K562 (cell line): Measurements from ENCODE around the gene FADS1. TPM values are rescaled to one million over a fixed set of nuclear protein-coding genes. Genes with fewer than 3 reads are reported as not detected.

ENCODE experiments used
- ATAC-seq: fragments of 200-7000 bp; cut with Tn5 transposase; 3 replicates; pipeline ENCODE4 v1.9.1; 2020; ENCODE audit warnings: moderate library complexity
- Bru-seq: library from RNA; stranded (reverse); fragments of 400-500 nt; gene quantifications from one replicate; lab custom pipeline; 2021; lab: Mats Ljungman, UMichigan
- BruChase-seq, 2 experiments: library from RNA; stranded (reverse); fragments of 400-500 nt; gene quantifications; one replicate each; lab custom pipeline; 2021; lab: Mats Ljungman, UMichigan
- BruUV-seq: library from RNA; stranded (reverse); fragments of 400-500 nt; replicated peaks from 2 replicates; lab custom pipeline; 2021; lab: Mats Ljungman, UMichigan
- CTCF ChIA-PET: fragments of 300-600 bp; formaldehyde crosslinking; extraction: SDS; loops from one replicate; lab custom pipeline; 2021; ENCODE audit warnings: low intra/inter-chr PET ratio; lab: Yijun Ruan, JAX
- POLR2A ChIA-PET: fragments of 300-600, 350-650 bp; sonication (Branson Sonifier 250); formaldehyde crosslinking; extraction: SDS; loops from one replicate; lab custom pipeline; 2021; ENCODE audit warnings: antibody characterized with exemption, inconsistent platforms; lab: Yijun Ruan, JAX
- DNase-seq, 4 experiments: peaks; one replicate each; pipeline versions ENCODE4 v3.0.0 to v3.0.0-alpha.2; 2011 to 2018; ENCODE audit warnings: low spot score in 3 of 4, mixed read lengths in 3 of 4; ENCODE audit errors: extremely low read depth in 1 of 4
- FAIRE-seq: peaks from 2 replicates; lab custom pipeline; 2011; peaks lifted over from hg19 to GRCh38; lab: Jason Lieb, UNC
- H2AFZ ChIP-seq: 2 replicates; pipeline ENCODE4 v1.6.0; 2011; ENCODE audit warnings: low read depth, low read length, control low read depth, inconsistent platforms
- H3K27ac ChIP-seq: fragments of 200-600 bp; 3 replicates; pipeline ENCODE4 v1.8.0; 2011; ENCODE audit warnings: low read depth, mild to moderate bottlenecking, control low read depth, inconsistent platforms, low read length, moderate library complexity, mixed read lengths; ENCODE audit errors: extremely low read depth
- H3K27me3 ChIP-seq, 2 experiments: fragments of 300-600 bp in 1 of 2; 2 replicates in 1 of 2; 3 replicates in 1 of 2; pipeline versions ENCODE4 v1.6.0 to v1.8.0; 2011; ENCODE audit warnings: inconsistent platforms in 2 of 2, low read length in 2 of 2, mild to moderate bottlenecking in 1 of 2, mixed read lengths in 1 of 2, moderate library complexity in 1 of 2; ENCODE audit not compliant: control insufficient read depth in 2 of 2, insufficient read depth in 2 of 2
- H3K36me3 ChIP-seq: fragments of 300-600 bp; 3 replicates; pipeline ENCODE4 v1.8.0; 2011; ENCODE audit warnings: mild to moderate bottlenecking, low read length, inconsistent platforms; ENCODE audit not compliant: control insufficient read depth, insufficient read depth
- H3K4me1 ChIP-seq, 2 experiments: fragments of 200-600 bp in 1 of 2; replicated peaks in 1 of 2; 2 replicates in 1 of 2; 3 replicates in 1 of 2; pipeline versions ENCODE4 v1.5.1 to v1.8.0; 2011; ENCODE audit warnings: inconsistent platforms in 2 of 2, low read length in 2 of 2, mild to moderate bottlenecking in 1 of 2, mixed read lengths in 1 of 2, moderate library complexity in 1 of 2; ENCODE audit not compliant: control insufficient read depth in 2 of 2, insufficient read depth in 2 of 2
- H3K4me2 ChIP-seq: 2 replicates; pipeline ENCODE4 v1.6.1; 2011; ENCODE audit warnings: low read length, control low read depth, inconsistent platforms, mixed read lengths; ENCODE audit not compliant: insufficient read depth
- H3K4me3 ChIP-seq: fragments of 200-600 bp; sonication (generic), shearing (Covaris generic); 2 replicates; pipeline ENCODE4 v1.5.1; 2016; ENCODE audit warnings: control low read depth, inconsistent platforms
- H3K79me2 ChIP-seq: fragments of 200-600 bp; 3 replicates; pipeline ENCODE4 v1.8.0; 2011; ENCODE audit warnings: low read length, inconsistent platforms; ENCODE audit not compliant: control insufficient read depth, insufficient read depth
- H3K9ac ChIP-seq, 2 experiments: 2 replicates each; pipeline versions ENCODE4 v1.6.0 to v1.6.1; 2011; ENCODE audit warnings: low read depth in 2 of 2, low read length in 2 of 2, control low read depth in 1 of 2, inconsistent platforms in 1 of 2, mild to moderate bottlenecking in 1 of 2, mixed read lengths in 1 of 2; ENCODE audit not compliant: insufficient read depth in 1 of 2
- H3K9me1 ChIP-seq: one replicate; pipeline ENCODE4 v1.6.0; 2011; ENCODE audit warnings: inconsistent platforms, mild to moderate bottlenecking, low read length, moderate library complexity; ENCODE audit not compliant: control insufficient read depth, insufficient read depth
- H3K9me3 ChIP-seq: replicated peaks from 2 replicates; pipeline ENCODE4 v1.5.1; 2011; ENCODE audit warnings: low read depth, low read length, inconsistent platforms; ENCODE audit not compliant: control insufficient read depth, insufficient read depth
- H4K20me1 ChIP-seq: replicated peaks from 2 replicates; pipeline ENCODE4 v1.6.1; 2011; ENCODE audit warnings: low read length, inconsistent platforms, mixed read lengths; ENCODE audit not compliant: control insufficient read depth, insufficient read depth
- ETV6 ChIP-seq, 3 experiments: fragments of 150-350 bp in 1 of 3; sonication (generic) in 1 of 3; formaldehyde crosslinking in 1 of 3; IDR thresholded peaks; 2 replicates each; pipeline versions ENCODE4 v1.6.1 to v1.8.0; 2014 to 2022; ENCODE audit warnings: borderline replicate concordance in 2 of 3, low read depth in 2 of 3, antibody characterized with exemption in 1 of 3, low read length in 1 of 3, mild to moderate bottlenecking in 1 of 3, missing genetic modification reagents in 1 of 3
- KDM4B ChIP-seq, 2 experiments: fragments of 450-650 bp in 1 of 2; sonication (generic) in 1 of 2; IDR thresholded peaks; 2 replicates each; pipeline ENCODE4 v1.6.1; 2016 to 2017; ENCODE audit warnings: borderline replicate concordance in 2 of 2, antibody characterized with exemption in 1 of 2, low read depth in 1 of 2, mild to moderate bottlenecking in 1 of 2
- PTRF ChIP-seq: fragments of 450-650 bp; IDR thresholded peaks from 2 replicates; pipeline ENCODE4 v1.6.1; 2016; ENCODE audit warnings: mild to moderate bottlenecking, missing genetic modification characterization, missing compliant biosample characterization
- STAT6 ChIP-seq: sonication (generic); formaldehyde crosslinking; IDR thresholded peaks from 2 replicates; pipeline ENCODE4 v1.8.1; 2023; ENCODE audit warnings: mild to moderate bottlenecking, missing genetic modification reagents
- TAL1 ChIP-seq: fragments of 450-650 bp; IDR thresholded peaks from 2 replicates; pipeline ENCODE4 v1.6.1; 2016; ENCODE audit warnings: mild to moderate bottlenecking
- ZMIZ1 ChIP-seq, 2 experiments: fragments of 150-350 bp in 1 of 2; IDR thresholded peaks; 2 replicates each; pipeline ENCODE4 v1.6.1; 2012 to 2016; ENCODE audit warnings: low read depth in 2 of 2, low read length in 2 of 2, mild to moderate bottlenecking in 1 of 2, moderate library complexity in 1 of 2
- ZNF561 ChIP-seq: fragments of 450-650 bp; formaldehyde crosslinking; conservative IDR thresholded peaks from 2 replicates; pipeline ENCODE4 v1.4.0; 2020; ENCODE audit warnings: mild to moderate bottlenecking, moderate library complexity
- WGBS: fragments of 100-300 bp; shearing (Covaris generic); methylation state at CpG from one replicate; pipeline ENCODE4 v1.1.6; 2016; ENCODE audit warnings: low coverage, mixed read lengths; ENCODE audit not compliant: insufficient coverage; ENCODE audit errors: missing lambda C conversion rate; 5-methylcytosine and 5-hydroxymethylcytosine counted together
- in situ Hi-C: fragments of 300-500 bp; cut with MboI; formaldehyde crosslinking; loops from 4 replicates; pipeline ENCODE4 v1.15.0; 2018; ENCODE audit warnings: inconsistent platforms, mixed read lengths
- intact Hi-C: fragments of 100-400 bp; cut with micrococcal nuclease; formaldehyde crosslinking; loops from 2 replicates; pipeline ENCODE4 v1.14.2; 2022
- long read RNA-seq, 3 experiments: library from polyadenylated mRNA in 2 of 3; library from RNA in 1 of 3; unstranded in 2 of 3; stranded (forward) in 1 of 3; transcript quantifications; one replicate each; pipeline ENCODE4 v2.0.0, GENCODE V29; 2019 to 2022
- polyA minus RNA-seq, 3 experiments: library from RNA; depleted of rRNA, polyadenylated mRNA; stranded (reverse); fragments of >200 nt; gene quantifications; 2 replicates each; pipeline ENCODE4 v1.2.3, GENCODE V29; 2011
- polyA plus RNA-seq, 8 experiments: library from polyadenylated mRNA; depleted of rRNA in 4 of 8; stranded (reverse) in 5 of 8; unstranded in 3 of 8; fragments of >200 nt; fragmentation: Nextera tagmentation in 2 of 8; fragmentation: Illumina TruSeq in 1 of 8; extraction: Ambion mirVana in 2 of 8; extraction: Trizol in 1 of 8; gene quantifications; 2 replicates each; pipeline versions ENCODE4 v1.2.1 to v1.2.3, GENCODE V29; 2011 to 2014; ENCODE audit warnings: inconsistent platforms in 1 of 8, missing spikeins in 1 of 8
- total RNA-seq, 7 experiments: library from RNA; depleted of rRNA in 6 of 7; stranded (reverse); fragments of >200 nt in 6 of 7; fragmentation: Illumina TruSeq in 2 of 7; extraction: Trizol in 2 of 7; gene quantifications; 2 replicates each; pipeline versions ENCODE4 v1.2.1 to v1.2.3, GENCODE V29; 2011 to 2021; ENCODE audit warnings: low replicate concordance in 1 of 7

Gene FADS1
- 611 and 866 TPM in 2 replicates for total RNA-seq (2011; cell fraction: chromatin; rRNA removed; ENCODE audit: low replicate concordance)
- 866 and 894 TPM in 2 replicates for total RNA-seq (2011; cell fraction: nucleolus; rRNA removed)
- 825 and 959 TPM in 2 replicates for total RNA-seq (2011; cell fraction: nucleoplasm; rRNA removed)
- 250 and 292 TPM in 2 replicates for total RNA-seq (2014; rRNA removed)
- total RNA-seq (2014; rRNA removed; fragmentation: Illumina TruSeq; extraction: Trizol): 367 and 390 TPM in 2 replicates
- total RNA-seq (2015; rRNA removed; fragmentation: Illumina TruSeq; extraction: Trizol): 353 and 364 TPM in 2 replicates
- total RNA-seq (2021): 378 and 411 TPM in 2 replicates
- 747 and 864 TPM in 2 replicates for polyA plus RNA-seq (2011; rRNA removed)
- polyA plus RNA-seq (2011; cell fraction: cytosol; rRNA removed): 1,005 and 1,028 TPM in 2 replicates
- polyA plus RNA-seq (2011; cell fraction: nucleus; rRNA removed): 277 and 375 TPM in 2 replicates
- polyA plus RNA-seq (2012): 228 and 290 TPM in 2 replicates
- 394 and 457 TPM in 2 replicates for polyA plus RNA-seq (2014; fragmentation: Illumina TruSeq; extraction: Trizol)
- 100 to 1,000 TPM; 110 to 174 TPM for polyA plus RNA-seq (2014; fragmentation: Nextera tagmentation; extraction: Ambion mirVana)
- 295 and 314 TPM in 2 replicates for polyA plus RNA-seq (2014; rRNA removed)
- 571 and 760 TPM in 2 replicates for polyA minus RNA-seq (2011; rRNA and poly(A)+ RNA removed)
- polyA minus RNA-seq (2011; cell fraction: cytosol; rRNA and poly(A)+ RNA removed): 555 and 599 TPM in 2 replicates
- polyA minus RNA-seq (2011; cell fraction: nucleus; rRNA and poly(A)+ RNA removed): 280 and 292 TPM in 2 replicates
- percentile 97 among the genes with signal in this experiment for Bru-seq, nascent RNA
- BruChase-seq, experiment 1, labeled RNA remaining after a 2-hour chase: percentile 96 among the genes with signal in this experiment
- percentile 94 among the genes with signal in this experiment for BruChase-seq, experiment 2, labeled RNA remaining after a 6-hour chase
- long read RNA-seq, experiment 1, full-length matches to known transcripts: 1,195 of 2,225 reads
- long read RNA-seq, experiment 1, partial matches to known transcripts: 542 of 2,225 reads
- long read RNA-seq, experiment 1, other reads (novel, unspliced or antisense): 488 of 2,225 reads
- long read RNA-seq, experiment 2, full-length matches to known transcripts: 99 of 415 reads
- long read RNA-seq, experiment 2, partial matches to known transcripts: 15 of 415 reads
- long read RNA-seq, experiment 2, other reads (novel, unspliced or antisense): 301 of 415 reads
- long read RNA-seq, experiment 3, full-length matches to known transcripts: 666 of 760 reads
- long read RNA-seq, experiment 3, partial matches to known transcripts: 23 of 760 reads
- long read RNA-seq, experiment 3, other reads (novel, unspliced or antisense): 71 of 760 reads

GRCh38 chr11:61816736-61817455 is at the start of gene FADS1:
Gene FADS1 (minus strand): TSS chr11:61817003. CDS start chr11:61816929, 74 bp downstream.
- 2% methylated on average over 63 of the region's 73 CpGs for WGBS
- BruUV-seq: no TSS peak
- intact Hi-C loops (loop anchor here (1.0 kb wide), 1 partner anchor 17 kb away; no protein-coding TSS in a partner anchor), in situ Hi-C loops (no loop called here)
- peaks cover 63% of the 10 kb centered on the region for H3K79me2 ChIP-seq
- peak within 1 kb of the TSS; percentile 98 to 99 for H3K9ac ChIP-seq
- ChIA-PET CTCF (interaction anchor here (0.6 to 0.7 kb wide), 2 partner anchors 20 to 54 kb away, joined by 3 read pairs; no protein-coding TSS in a partner anchor), POLR2A (interaction anchor here (1.2 to 6.8 kb wide), 9 partner anchors 8 to 130 kb away, joined by 3 to 97 read pairs (median 4); partner anchors contain the start of genes FEN1 and TMEM258)
- H2AFZ ChIP-seq: peak within 1 kb of the TSS; percentile 66
- no peaks in the 10 kb centered on the region; a peak in 1 of 5 replicates for H3K27me3 ChIP-seq
- peaks cover 38 to 49% of the 10 kb centered on the region in 2 experiments; a peak in 4 of 5 replicates for H3K4me1 ChIP-seq
- peak within 1 kb of the TSS; percentile 97 for H3K4me2 ChIP-seq
- H3K9me1 ChIP-seq: no peaks in the 10 kb centered on the region
- peak; percentile 71 for ATAC-seq
- no peaks in the 10 kb centered on the region for H4K20me1 ChIP-seq
- H3K4me3 ChIP-seq: peak within 1 kb of the TSS; percentile 64
- H3K36me3 ChIP-seq: peaks cover 33% of the 10 kb centered on the region
- H3K27ac ChIP-seq: peak within 1 kb of the TSS; percentile 98
- DNase-seq: peak; percentile 95 to 97 (median 96)
- no peak for FAIRE-seq
- H3K9me3 ChIP-seq: no peaks in the 10 kb centered on the region
- TF ChIP-seq KDM4B (IDR thresholded peaks at IDR 0.05; ENCODE audit: borderline replicate concordance in 2 of 2, low read depth in 1 of 2) (peak in 1 of 2 experiments; percentile 84; a peak in 1 of 4 replicates), ZNF561 (CRISPR knock-in tag) (no peak), STAT6 (peak; percentile 90; the same call in 1 of the 2 replicates), PTRF (tag) (no peak), ETV6 (IDR thresholded peaks at IDR 0.05; ENCODE audit: borderline replicate concordance in 1 of 2, low read depth in 2 of 2, low read length in 1 of 2) (0 out of 4 replicates have a peak, but pooled peaks of 1 of the 2 experiments have one; percentile 48), ETV6 (CRISPR knock-in tag; IDR thresholded peaks at IDR 0.05; ENCODE audit: borderline replicate concordance) (no peak), ZMIZ1 (IDR thresholded peaks at IDR 0.05; ENCODE audit: low read depth in 2 of 2, low read length in 2 of 2) (no peak; a peak in 1 of 4 replicates), TAL1 (no peak)
